GM19099 (cell line): ENCODE data around the gene TOB1.

ENCODE experiments used
- POLR2A ChIP-seq: IDR thresholded peaks from 3 replicates; pipeline ENCODE4 v1.6.1; 2011; ENCODE audit warnings: low read depth; ENCODE audit not compliant: insufficient read length; ENCODE audit errors: extremely low read depth

The TOB1 gene

GRCh38 chr17:50866261-50866949, at the start of gene TOB1:
Gene TOB1 (minus strand): TSS chr17:50866354. CDS start chr17:50864017, 2,337 bp downstream.
- TF ChIP-seq POLR2A = peak; percentile 100

DNA sequence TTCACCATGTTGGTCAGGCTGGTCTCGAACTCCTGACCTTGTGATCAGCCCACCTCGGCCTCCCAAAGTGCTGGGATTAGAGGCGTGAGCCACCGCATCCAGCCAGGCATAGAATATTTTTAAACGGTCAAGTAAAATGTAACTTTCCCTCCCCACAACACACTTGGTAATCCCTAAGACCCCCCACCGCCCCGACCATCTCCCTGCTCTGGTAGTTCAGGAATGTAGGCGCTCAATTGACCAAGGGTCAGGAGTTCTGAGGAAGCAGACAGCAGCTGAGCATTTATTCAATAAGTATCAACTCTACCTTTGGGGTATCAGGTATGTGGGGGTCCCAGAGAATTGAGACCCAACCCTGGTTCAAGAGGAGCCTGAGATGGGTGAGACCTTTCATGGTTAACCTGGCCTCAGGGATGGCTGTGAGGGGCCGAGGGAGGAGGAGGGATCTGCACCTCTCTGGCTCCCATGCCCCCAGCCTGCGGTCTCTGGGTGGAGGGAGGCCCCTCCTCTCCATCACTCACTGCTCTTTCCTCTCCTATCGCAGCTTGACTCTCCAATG, 48.4 kb upstream of the TOB1 start:
- no peak for TF ChIP-seq POLR2A

- no peak for TF ChIP-seq POLR2A
Observed at GRCh38 chr17:50913120-50913519, 47.0 kb upstream of the TOB1 start.

DNA sequence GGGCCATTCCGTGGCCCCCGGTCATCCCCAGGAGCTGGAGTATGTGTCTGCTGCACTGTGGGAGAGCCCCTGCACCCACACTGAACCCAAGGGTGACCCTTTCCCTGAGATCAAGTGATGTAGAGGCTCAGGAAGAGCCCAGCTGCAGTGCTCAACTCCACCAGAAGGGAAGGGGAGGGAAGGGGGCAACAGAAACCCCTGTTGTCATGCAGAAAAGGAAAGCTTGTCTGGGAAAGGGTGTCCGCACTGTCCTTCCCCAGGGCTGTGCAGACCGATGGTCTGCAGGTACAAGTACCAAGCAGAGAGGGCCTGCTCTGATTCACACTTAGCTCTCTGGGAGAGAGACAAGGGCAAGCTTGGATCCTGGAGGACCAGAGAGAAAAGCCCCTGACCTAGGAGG, 45.7 kb upstream of the TOB1 start:
- TF ChIP-seq POLR2A = no peak

DNA sequence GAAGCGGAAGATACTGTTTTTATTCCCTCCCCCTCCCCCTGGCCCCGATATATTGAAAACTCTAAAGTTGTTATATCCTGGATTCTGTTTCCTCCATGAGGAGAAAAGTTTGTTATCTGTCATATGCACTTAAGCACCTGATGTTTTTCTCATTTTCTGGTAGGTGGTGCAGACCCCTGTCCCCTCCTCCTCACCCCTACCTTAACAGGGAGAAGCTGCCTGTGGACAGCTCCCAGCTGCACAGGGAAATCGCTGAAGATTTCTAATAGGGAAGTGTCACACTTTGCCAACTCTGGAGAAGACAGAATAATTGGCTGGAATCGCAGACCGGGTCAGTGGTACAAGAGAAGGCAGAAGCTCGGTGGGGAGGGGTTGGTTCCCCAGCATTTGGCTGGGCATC, 45.3 kb upstream of the TOB1 start:
- no peak for TF ChIP-seq POLR2A

GRCh38 chr17:50909765-50910605, 43.8 kb upstream of the TOB1 start:
- TF ChIP-seq POLR2A = no peak

- no peak for TF ChIP-seq POLR2A
Observed at GRCh38 chr17:50908860-50909764, 43.0 kb upstream of the TOB1 start.

DNA sequence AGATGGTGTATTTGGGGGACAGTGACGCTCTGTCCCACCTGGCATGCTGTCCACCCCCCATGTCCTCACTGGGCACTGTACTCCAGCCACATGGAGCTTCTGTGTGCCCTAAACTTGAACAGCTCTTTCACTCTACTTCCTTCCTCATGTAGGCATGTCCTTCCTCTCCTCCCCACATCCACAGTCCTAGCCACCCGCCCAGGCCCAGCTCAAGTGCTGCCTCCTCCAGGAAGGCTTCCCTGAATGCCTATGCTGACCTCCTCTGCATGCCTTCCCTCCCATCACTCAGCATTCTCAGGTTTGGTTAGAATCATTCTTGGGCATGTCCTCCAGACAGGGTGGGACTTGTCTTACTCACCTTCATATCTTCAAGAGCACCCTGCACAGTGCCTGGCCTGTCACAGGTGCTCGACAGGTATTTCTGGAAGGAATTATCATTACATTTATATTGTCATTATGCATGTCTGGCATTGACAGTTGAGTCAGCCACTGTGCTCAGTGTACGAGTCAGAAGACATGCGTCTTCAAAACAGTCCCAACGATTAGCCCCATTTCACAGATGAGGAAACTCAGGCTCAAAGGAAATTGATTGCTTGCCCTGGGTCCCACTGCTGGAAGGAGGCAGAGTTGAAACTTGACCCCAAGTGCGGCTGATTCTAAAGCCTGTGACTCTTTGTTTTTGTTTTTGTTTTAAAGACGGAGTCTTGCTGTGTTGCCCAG, 42.1 kb upstream of the TOB1 start:
- no peak for TF ChIP-seq POLR2A

GRCh38 chr17:50906443-50906842, 40.3 kb upstream of the TOB1 start:
- no peak for TF ChIP-seq POLR2A

DNA sequence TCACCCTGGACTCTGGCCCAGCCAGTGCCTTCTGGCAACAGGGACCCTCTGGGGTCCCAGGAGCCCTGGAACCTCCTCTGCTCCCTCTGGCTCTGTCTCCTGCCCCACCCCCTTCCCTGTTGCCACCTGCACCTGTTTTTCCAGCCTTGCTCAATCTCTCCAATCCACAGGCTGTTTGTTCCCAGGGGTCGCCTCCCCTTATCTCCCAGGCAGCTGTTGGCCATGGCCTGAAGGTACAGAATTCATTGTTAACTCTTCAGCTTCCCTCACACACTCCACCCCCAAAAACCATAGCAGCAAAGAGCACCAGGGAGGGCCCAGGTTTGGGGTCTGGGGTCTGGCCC, 39.3 kb upstream of the TOB1 start:
- no peak for TF ChIP-seq POLR2A

DNA sequence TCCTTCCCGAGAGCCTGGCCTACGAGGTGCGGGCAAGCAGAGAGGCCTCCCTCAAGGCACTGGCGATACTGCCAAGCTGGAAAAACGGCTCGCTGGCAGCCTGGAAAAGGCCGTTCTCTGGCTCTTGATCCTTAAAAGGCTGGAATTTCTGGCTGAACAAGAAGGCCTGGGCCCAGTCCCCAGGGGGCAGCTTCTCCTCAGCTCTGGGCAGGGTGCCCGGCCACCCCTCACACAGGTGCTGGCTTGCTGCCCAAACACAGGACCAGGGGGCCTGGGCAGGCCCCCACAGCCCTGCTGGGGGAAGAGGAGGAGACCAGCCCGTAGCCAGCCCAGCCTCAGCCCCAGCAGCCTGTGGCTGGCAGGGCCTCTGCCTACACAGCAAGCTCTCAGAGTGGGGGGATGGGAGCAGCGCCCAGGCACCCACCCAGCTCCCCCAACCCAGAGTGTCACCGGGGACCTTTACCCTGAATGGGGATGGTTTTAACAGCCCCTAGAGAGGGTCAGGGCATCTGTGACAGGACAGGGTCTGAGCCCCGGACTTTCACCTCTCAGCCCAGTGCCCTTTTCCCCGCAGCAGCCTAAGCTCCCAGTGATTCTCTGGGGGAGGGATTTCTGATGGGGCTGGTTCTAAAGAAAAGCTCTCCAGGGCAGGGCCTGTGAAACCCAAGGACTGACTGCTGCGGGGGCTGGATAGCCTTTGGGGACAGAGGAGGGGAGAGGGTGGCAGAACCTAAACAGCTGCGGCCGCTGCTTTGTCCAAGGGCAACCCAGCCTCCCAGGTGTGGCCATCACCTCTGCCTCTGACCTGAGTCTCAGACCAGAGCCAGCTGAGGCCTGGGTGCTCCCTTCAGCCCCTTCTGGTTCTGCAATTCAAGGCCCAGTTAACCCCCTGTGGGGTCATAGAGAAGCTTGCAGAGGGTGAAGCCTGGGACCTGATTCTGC, 38.6 kb upstream of the TOB1 start:
- TF ChIP-seq POLR2A = no peak

GRCh38 chr17:50903604-50904517, 37.7 kb upstream of the TOB1 start:
- TF ChIP-seq POLR2A = no peak
